BE2C (cell line): Measurements from ENCODE around the gene RGN.
"Not testable (repeated sequence)": the region's sequence is repeated elsewhere in the genome, so short reads cannot be mapped to it uniquely, and the experiment has no call there.

ENCODE experiments used
- DNase-seq: peaks from one replicate; pipeline ENCODE4 v3.0.0-alpha.2; 2020
- H3K27me3 ChIP-seq: fragments of 250-450 bp; sonication (Bioruptor Pico); 2 replicates; pipeline ENCODE4 v1.5.1; 2020; ENCODE audit warnings: mild to moderate bottlenecking
- H3K36me3 ChIP-seq: fragments of 250-450 bp; sonication (Bioruptor Pico); 2 replicates; pipeline ENCODE4 v1.5.1; 2020; ENCODE audit warnings: mild to moderate bottlenecking
- H3K4me1 ChIP-seq: fragments of 250-450 bp; sonication (Bioruptor Pico); 2 replicates; pipeline ENCODE4 v1.5.1; 2020
- H3K4me3 ChIP-seq: 2 replicates; pipeline ENCODE4 v1.5.1; 2011; ENCODE audit warnings: low read depth, low read length
- H3K9me3 ChIP-seq: fragments of 250-450 bp; sonication (Bioruptor Pico); 2 replicates; pipeline ENCODE4 v1.5.1; 2020
- CTCF ChIP-seq: IDR thresholded peaks from 2 replicates; pipeline ENCODE4 v1.5.1; 2012; ENCODE audit warnings: mild to moderate bottlenecking, low read depth, low read length

Gene RGN

GRCh38 chrX:47112316-47112954 lies 34.2 kb downstream of the RGN start:
- no peaks in the 10 kb centered on the region for H3K9me3 ChIP-seq
- H3K36me3 ChIP-seq = no peaks in the 10 kb centered on the region
- DNase-seq = no peak
- no peaks in the 10 kb centered on the region for H3K4me1 ChIP-seq
- H3K4me3 ChIP-seq = no peak overlapping the region
- no peaks in the 10 kb centered on the region for H3K27me3 ChIP-seq
- no peak for TF ChIP-seq CTCF

GRCh38 chrX:47116551-47117110 lies 38.4 kb downstream of the RGN start:
- H3K36me3 ChIP-seq, DNase-seq, H3K4me1 ChIP-seq, H3K9me3 ChIP-seq, H3K27me3 ChIP-seq, H3K4me3 ChIP-seq: not testable (repeated sequence)

- DNase-seq, H3K4me1 ChIP-seq, H3K4me3 ChIP-seq, H3K27me3 ChIP-seq, H3K36me3 ChIP-seq, H3K9me3 ChIP-seq: not testable (repeated sequence)
Measured at GRCh38 chrX:47124466-47124865, 46.2 kb downstream of the RGN start.

- Histone ChIP-seq H3K4me1 (no peaks in the 10 kb centered on the region), H3K27me3 (no peaks in the 10 kb centered on the region), H3K9me3 (no peaks in the 10 kb centered on the region), H3K36me3 (no peaks in the 10 kb centered on the region), H3K4me3 (peak overlapping the region; percentile 75)
- peak; percentile 83 for DNase-seq
- no peak for TF ChIP-seq CTCF
Measured at GRCh38 chrX:47129157-47129898, 51.1 kb downstream of the RGN start.

- no peak for TF ChIP-seq CTCF
- no peaks in the 10 kb centered on the region for H3K36me3 ChIP-seq
- H3K4me3 ChIP-seq = peak overlapping the region; percentile 75
- H3K4me1 ChIP-seq = no peaks in the 10 kb centered on the region
- no peaks in the 10 kb centered on the region for H3K27me3 ChIP-seq
- no peak for DNase-seq
- H3K9me3 ChIP-seq = no peaks in the 10 kb centered on the region
Measured at GRCh38 chrX:47129899-47130358, 51.7 kb downstream of the RGN start.

- Histone ChIP-seq H3K27me3 (no peaks in the 10 kb centered on the region), H3K4me3 (no peak overlapping the region), H3K9me3 (no peaks in the 10 kb centered on the region), H3K4me1 (no peaks in the 10 kb centered on the region), H3K36me3 (no peaks in the 10 kb centered on the region)
- DNase-seq = no peak
- no peak for TF ChIP-seq CTCF
Measured at GRCh38 chrX:47133493-47133892, 55.2 kb downstream of the RGN start.

GRCh38 chrX:47135650-47136049 lies 57.4 kb downstream of the RGN start:
- H3K4me3 ChIP-seq, H3K4me1 ChIP-seq, DNase-seq, H3K36me3 ChIP-seq, H3K27me3 ChIP-seq, H3K9me3 ChIP-seq: not testable (repeated sequence)
